Measurements from ENCODE around the gene CDC5L.

DNA sequence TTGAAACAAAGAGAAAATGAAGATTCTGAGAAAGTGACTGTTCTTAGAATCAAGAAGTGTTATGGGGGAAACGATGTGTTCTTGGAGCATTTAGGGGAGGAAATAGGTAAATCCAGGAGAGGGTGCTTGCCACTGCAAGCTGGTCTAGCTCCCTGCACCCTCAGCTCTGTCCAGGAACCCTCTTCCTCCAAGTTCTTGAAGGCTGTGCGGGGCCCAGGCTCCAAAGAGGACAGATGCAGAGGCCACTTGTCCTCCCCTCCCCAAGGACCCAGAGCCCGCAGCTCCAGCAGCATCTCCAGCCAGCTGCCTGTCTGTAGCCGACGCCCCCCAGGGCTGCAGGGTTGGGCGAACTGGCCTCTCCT, 87.9 kb downstream of the CDC5L start:
- TF ChIP-seq POLR2A (IDR thresholded peaks at IDR 0.05; ENCODE audit: borderline replicate concordance, extremely low read depth, insufficient read depth, insufficient read length) (no peak), TCF7L2 (IDR thresholded peaks at IDR 0.05; ENCODE audit: borderline replicate concordance, extremely low read depth, insufficient read depth, insufficient read length) (no peak), ELF1 (IDR thresholded peaks at IDR 0.05; ENCODE audit: borderline replicate concordance, low read depth) (no peak), POLR2AphosphoS5 (IDR thresholded peaks at IDR 0.05; ENCODE audit: low read depth, low read length) (no peak), CBX3 (IDR thresholded peaks at IDR 0.05; ENCODE audit: low read depth) (no peak), MAX (IDR thresholded peaks at IDR 0.05) (no peak), EZH2phosphoT487 (IDR thresholded peaks at IDR 0.05; ENCODE audit: borderline replicate concordance) (no peak), SP1 (IDR thresholded peaks at IDR 0.05; ENCODE audit: low read depth) (no peak)
- TF ChIP-seq, protein P1, sequence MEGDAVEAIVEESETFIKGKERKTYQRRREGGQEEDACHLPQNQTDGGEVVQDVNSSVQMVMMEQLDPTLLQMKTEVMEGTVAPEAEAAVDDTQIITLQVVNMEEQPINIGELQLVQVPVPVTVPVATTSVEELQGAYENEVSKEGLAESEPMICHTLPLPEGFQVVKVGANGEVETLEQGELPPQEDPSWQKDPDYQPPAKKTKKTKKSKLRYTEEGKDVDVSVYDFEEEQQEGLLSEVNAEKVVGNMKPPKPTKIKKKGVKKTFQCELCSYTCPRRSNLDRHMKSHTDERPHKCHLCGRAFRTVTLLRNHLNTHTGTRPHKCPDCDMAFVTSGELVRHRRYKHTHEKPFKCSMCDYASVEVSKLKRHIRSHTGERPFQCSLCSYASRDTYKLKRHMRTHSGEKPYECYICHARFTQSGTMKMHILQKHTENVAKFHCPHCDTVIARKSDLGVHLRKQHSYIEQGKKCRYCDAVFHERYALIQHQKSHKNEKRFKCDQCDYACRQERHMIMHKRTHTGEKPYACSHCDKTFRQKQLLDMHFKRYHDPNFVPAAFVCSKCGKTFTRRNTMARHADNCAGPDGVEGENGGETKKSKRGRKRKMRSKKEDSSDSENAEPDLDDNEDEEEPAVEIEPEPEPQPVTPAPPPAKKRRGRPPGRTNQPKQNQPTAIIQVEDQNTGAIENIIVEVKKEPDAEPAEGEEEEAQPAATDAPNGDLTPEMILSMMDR (IDR thresholded peaks at IDR 0.05 in 2 of 3, conservative IDR thresholded peaks at IDR 0.05 in 1 of 3; ENCODE audit: borderline replicate concordance in 1 of 3, insufficient read depth in 1 of 3, low read depth in 2 of 3, low read length in 2 of 3) = no peak
- TF ChIP-seq, protein P2, sequence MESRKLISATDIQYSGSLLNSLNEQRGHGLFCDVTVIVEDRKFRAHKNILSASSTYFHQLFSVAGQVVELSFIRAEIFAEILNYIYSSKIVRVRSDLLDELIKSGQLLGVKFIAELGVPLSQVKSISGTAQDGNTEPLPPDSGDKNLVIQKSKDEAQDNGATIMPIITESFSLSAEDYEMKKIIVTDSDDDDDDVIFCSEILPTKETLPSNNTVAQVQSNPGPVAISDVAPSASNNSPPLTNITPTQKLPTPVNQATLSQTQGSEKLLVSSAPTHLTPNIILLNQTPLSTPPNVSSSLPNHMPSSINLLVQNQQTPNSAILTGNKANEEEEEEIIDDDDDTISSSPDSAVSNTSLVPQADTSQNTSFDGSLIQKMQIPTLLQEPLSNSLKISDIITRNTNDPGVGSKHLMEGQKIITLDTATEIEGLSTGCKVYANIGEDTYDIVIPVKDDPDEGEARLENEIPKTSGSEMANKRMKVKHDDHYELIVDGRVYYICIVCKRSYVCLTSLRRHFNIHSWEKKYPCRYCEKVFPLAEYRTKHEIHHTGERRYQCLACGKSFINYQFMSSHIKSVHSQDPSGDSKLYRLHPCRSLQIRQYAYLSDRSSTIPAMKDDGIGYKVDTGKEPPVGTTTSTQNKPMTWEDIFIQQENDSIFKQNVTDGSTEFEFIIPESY (IDR thresholded peaks at IDR 0.05; ENCODE audit: extremely low read depth, insufficient replicate concordance, low read length) = no peak
